IMR-90 (cell line): ENCODE data around the gene HBEGF. TPM values are rescaled to one million over a fixed set of nuclear protein-coding genes. Genes with fewer than 3 reads are reported as not detected.

ENCODE experiments used
- ATAC-seq: fragments of 200-7000 bp; cut with Tn5 transposase; 2 replicates; pipeline ENCODE4 v1.9.1; 2020; ENCODE audit warnings: low read depth, mild to moderate bottlenecking, moderate library complexity
- BruUV-seq: library from RNA; stranded (reverse); fragments of 400-500 nt; replicated peaks from 2 replicates; lab custom pipeline; 2021; lab: Mats Ljungman, UMichigan
- CTCF ChIA-PET: fragments of 300-600 bp; formaldehyde crosslinking; extraction: SDS; loops from one replicate; lab custom pipeline; 2021; ENCODE audit warnings: antibody characterized with exemption; lab: Yijun Ruan, JAX
- POLR2A ChIA-PET: fragments of 300-600 bp; sonication (Branson Sonifier 250); formaldehyde crosslinking; loops from one replicate; lab custom pipeline; 2022; ENCODE audit warnings: antibody characterized with exemption; ENCODE audit not compliant: unreplicated experiment; lab: Charles Lee
- DNase-seq: peaks from one replicate; pipeline ENCODE4 v3.0.0; 2013
- H2AFZ ChIP-seq: replicated peaks from 2 replicates; pipeline ENCODE3; 2013; ENCODE audit warnings: low read length, mild to moderate bottlenecking; ENCODE audit not compliant: poor library complexity
- H2AK5ac ChIP-seq: 2 replicates; pipeline ENCODE4 v1.6.1; 2013; ENCODE audit warnings: low read depth, low read length, inconsistent platforms
- H2AK9ac ChIP-seq: replicated peaks from 2 replicates; pipeline ENCODE3; 2013; ENCODE audit warnings: mild to moderate bottlenecking, low read depth, low read length, moderate library complexity; ENCODE audit not compliant: poor library complexity
- H2BK120ac ChIP-seq: 2 replicates; pipeline ENCODE4 v1.6.1; 2013; ENCODE audit warnings: low read depth, low read length, inconsistent platforms
- H2BK15ac ChIP-seq: 3 replicates; pipeline ENCODE4 v1.6.1; 2013; ENCODE audit warnings: low read depth, low read length, inconsistent platforms
- H2BK20ac ChIP-seq: 2 replicates; pipeline ENCODE4 v1.6.1; 2013; ENCODE audit warnings: low read depth, mild to moderate bottlenecking, inconsistent platforms, low read length, moderate library complexity
- H2BK5ac ChIP-seq: 2 replicates; pipeline ENCODE4 v1.6.1; 2013; ENCODE audit warnings: mild to moderate bottlenecking, low read depth, low read length, inconsistent platforms; ENCODE audit not compliant: poor library complexity, severe bottlenecking
- H3K14ac ChIP-seq: replicated peaks from 2 replicates; pipeline ENCODE4 v1.6.1; 2013; ENCODE audit warnings: low read depth, low read length, inconsistent platforms
- H3K18ac ChIP-seq: 2 replicates; pipeline ENCODE4 v1.6.1; 2013; ENCODE audit warnings: low read depth, low read length, control low read depth
- H3K23ac ChIP-seq: 2 replicates; pipeline ENCODE4 v1.6.1; 2013; ENCODE audit warnings: low read depth, low read length, inconsistent platforms
- H3K27ac ChIP-seq: 2 replicates; pipeline ENCODE4 v1.5.1; 2013; ENCODE audit warnings: mild to moderate bottlenecking, control low read depth, low read length; ENCODE audit not compliant: insufficient read depth
- H3K27me3 ChIP-seq: 2 replicates; pipeline ENCODE4 v1.6.1; 2013; ENCODE audit warnings: low read length; ENCODE audit not compliant: control insufficient read depth, insufficient read depth
- H3K36me3 ChIP-seq: 2 replicates; pipeline ENCODE4 v1.6.1; 2013; ENCODE audit warnings: low read length, mixed read lengths; ENCODE audit not compliant: control insufficient read depth, insufficient read depth
- H3K4ac ChIP-seq: 2 replicates; pipeline ENCODE4 v1.6.1; 2013; ENCODE audit warnings: low read depth, low read length, inconsistent platforms
- H3K4me1 ChIP-seq: 2 replicates; pipeline ENCODE4 v1.6.1; 2013; ENCODE audit warnings: low read length, mixed read lengths; ENCODE audit not compliant: control insufficient read depth, insufficient read depth
- H3K4me2 ChIP-seq: 2 replicates; pipeline ENCODE4 v1.6.1; 2013; ENCODE audit warnings: low read depth, mild to moderate bottlenecking, control low read depth, low read length, moderate library complexity
- H3K4me3 ChIP-seq: 2 replicates; pipeline ENCODE4 v1.5.1; 2013; ENCODE audit warnings: low read depth, mild to moderate bottlenecking, control low read depth, low read length, moderate library complexity; ENCODE audit not compliant: insufficient read depth
- H3K56ac ChIP-seq: 2 replicates; pipeline ENCODE4 v1.6.1; 2013; ENCODE audit warnings: low read length, inconsistent platforms; ENCODE audit not compliant: insufficient read depth; ENCODE audit errors: extremely low read depth
- H3K79me1 ChIP-seq, 2 experiments: 2 replicates each; pipeline ENCODE4 v1.6.1; 2013; ENCODE audit warnings: low read length in 2 of 2, inconsistent platforms in 1 of 2, low read depth in 1 of 2
- H3K9ac ChIP-seq: 2 replicates; pipeline ENCODE4 v1.6.1; 2013; ENCODE audit warnings: low read depth, low read length, control low read depth
- H3K9me1 ChIP-seq: 2 replicates; pipeline ENCODE4 v1.6.1; 2013; ENCODE audit warnings: low read length, inconsistent platforms; ENCODE audit not compliant: insufficient read depth
- H3K9me3 ChIP-seq: 2 replicates; pipeline ENCODE4 v1.6.1; 2013; ENCODE audit warnings: low read length; ENCODE audit not compliant: control insufficient read depth, insufficient read depth
- H4K20me1 ChIP-seq: 2 replicates; pipeline ENCODE4 v1.6.1; 2013; ENCODE audit warnings: low read length, inconsistent platforms; ENCODE audit not compliant: insufficient read depth
- H4K5ac ChIP-seq: 2 replicates; pipeline ENCODE4 v1.6.1; 2013; ENCODE audit warnings: mild to moderate bottlenecking, low read depth, low read length, control low read depth
- H4K8ac ChIP-seq, 2 experiments: 2 replicates each; pipeline ENCODE4 v1.6.1; 2013; ENCODE audit warnings: low read depth in 2 of 2, low read length in 2 of 2, control low read depth in 1 of 2, inconsistent platforms in 1 of 2
- H4K91ac ChIP-seq: 2 replicates; pipeline ENCODE4 v1.6.1; 2013; ENCODE audit warnings: low read depth, low read length, inconsistent platforms; ENCODE audit not compliant: insufficient read depth
- CEBPB ChIP-seq: IDR thresholded peaks from 2 replicates; pipeline ENCODE4 v1.6.1; 2012; ENCODE audit warnings: low read depth, low read length, improper control_type of control experiment
- RAD21 ChIP-seq: IDR thresholded peaks from 2 replicates; pipeline ENCODE4 v1.6.1; 2012; ENCODE audit warnings: low read length, improper control_type of control experiment
- WGBS, 2 experiments: methylation state at CpG; one replicate each; pipeline versions ENCODE4 v1.1.5 to v1.1.7; 2013; ENCODE audit warnings: missing lambda C conversion rate in 2 of 2; ENCODE audit not compliant: insufficient read length in 1 of 2; ENCODE audit errors: extremely low coverage in 2 of 2; 5-methylcytosine and 5-hydroxymethylcytosine counted together
- dilution Hi-C: fragments of 300-500 bp; cut with HindIII; formaldehyde crosslinking; loops from one replicate; pipeline ENCODE4 v1.14.3; 2018; ENCODE audit warnings: low sequenced_read_pairs; ENCODE audit not compliant: unreplicated experiment
- in situ Hi-C: fragments of 300-500 bp; cut with MboI; formaldehyde crosslinking; loops from 3 replicates; pipeline ENCODE4 v1.14.3; 2019; ENCODE audit warnings: low sequenced_read_pairs, inconsistent platforms, mixed read lengths
- intact Hi-C: fragments of 100-400 bp; cut with micrococcal nuclease; formaldehyde crosslinking; loops from 2 replicates; pipeline ENCODE4 v1.10.0; 2022
- polyA plus RNA-seq, 3 experiments: library from polyadenylated mRNA; depleted of rRNA; stranded (reverse); fragments of >200 nt; gene quantifications; 2 replicates each; pipeline ENCODE4 v1.2.3, GENCODE V29; 2012; ENCODE audit warnings: low replicate concordance in 1 of 3
- total RNA-seq: library from RNA; depleted of rRNA; stranded (reverse); fragments of >200 nt; gene quantifications from 2 replicates; pipeline ENCODE4 v1.2.3, GENCODE V29; 2012
- TF ChIP-seq, protein P1 (sequence below): conservative IDR thresholded peaks from 2 replicates; pipeline ENCODE4 v1.5.1; 2012; ENCODE audit warnings: mild to moderate bottlenecking, low read depth, low read length, improper control_type of control experiment

Gene HBEGF
- total and polyA plus RNA-seq, 2 of the 4 experiments (the other 2 are of a cell fraction): 18.8 to 36.1 TPM

DNA sequence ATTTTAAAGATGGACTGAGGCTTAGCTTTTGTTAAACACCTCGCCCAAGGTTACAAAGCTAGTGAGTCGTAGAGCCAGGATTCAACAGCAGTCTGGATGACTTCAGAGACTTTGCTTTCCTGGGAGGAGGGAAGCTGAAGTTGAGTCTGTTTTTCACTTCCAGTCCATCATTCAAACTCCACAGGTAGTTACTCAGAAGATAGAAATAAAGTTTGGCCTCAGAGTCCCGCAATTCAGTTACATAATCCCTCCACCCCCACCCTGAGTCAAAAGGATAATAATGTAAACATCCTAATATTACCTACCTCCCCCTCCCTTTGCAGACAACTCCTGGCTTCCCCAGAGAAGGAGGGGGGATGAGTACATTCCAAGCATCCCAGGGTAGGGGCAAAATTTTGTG, 8.1 kb downstream of the HBEGF start:
- Histone ChIP-seq H3K56ac (no peak overlapping the region), H2BK5ac (no peak overlapping the region), H3K9me3 (no peaks in the 10 kb centered on the region), H3K9ac (no peak overlapping the region), H3K23ac (peak overlapping the region; percentile 38; the same call in 1 of the 2 replicates), H3K18ac (no peak overlapping the region), H4K5ac (no peak overlapping the region), H4K91ac (no peak overlapping the region), H2BK120ac (no peak overlapping the region), H2AK9ac (no peak overlapping the region), H2AK5ac (no peak overlapping the region), H3K14ac (0 out of 2 replicates have a peak overlapping the region, but pooled peaks have one; percentile 62), H4K8ac (no peak overlapping the region), H3K4me2 (no peak overlapping the region), H2AFZ (no peak overlapping the region), H3K4me1 (peaks cover 6% of the 10 kb centered on the region), H3K27me3 (no peaks in the 10 kb centered on the region), H3K27ac (no peak overlapping the region), H3K4me3 (no peak overlapping the region), H3K9me1 (peaks cover 21% of the 10 kb centered on the region), H2BK15ac (no peak overlapping the region), H3K79me1 (peaks cover 25 to 61% of the 10 kb centered on the region in 2 experiments), H3K4ac (no peak overlapping the region), H2BK20ac (no peak overlapping the region), H3K36me3 (peaks cover 18% of the 10 kb centered on the region), H4K20me1 (no peaks in the 10 kb centered on the region; the same call in none of the 2 replicates)
- peak; percentile 45; the same call in 1 of the 2 replicates for ATAC-seq
- WGBS, 2 experiments: no CpG with 5 or more reads among the region's 3 CpGs
- no TSS peak for BruUV-seq
- CTCF ChIA-PET: interaction anchor here (2.4 to 2.8 kb wide), 2 partner anchors 8 to 94 kb away, joined by 10 to 14 read pairs; partner anchors contain the start of gene HBEGF
- peak; percentile 68 for DNase-seq
- POLR2A ChIA-PET: interaction anchor here (0.5 kb wide), 1 partner anchor 16 kb away, joined by 9 read pairs; no protein-coding TSS in a partner anchor
- in situ Hi-C loops (no loop called here), dilution Hi-C loops (no loop called here), intact Hi-C loops (no loop called here)
- TF ChIP-seq, protein P1, sequence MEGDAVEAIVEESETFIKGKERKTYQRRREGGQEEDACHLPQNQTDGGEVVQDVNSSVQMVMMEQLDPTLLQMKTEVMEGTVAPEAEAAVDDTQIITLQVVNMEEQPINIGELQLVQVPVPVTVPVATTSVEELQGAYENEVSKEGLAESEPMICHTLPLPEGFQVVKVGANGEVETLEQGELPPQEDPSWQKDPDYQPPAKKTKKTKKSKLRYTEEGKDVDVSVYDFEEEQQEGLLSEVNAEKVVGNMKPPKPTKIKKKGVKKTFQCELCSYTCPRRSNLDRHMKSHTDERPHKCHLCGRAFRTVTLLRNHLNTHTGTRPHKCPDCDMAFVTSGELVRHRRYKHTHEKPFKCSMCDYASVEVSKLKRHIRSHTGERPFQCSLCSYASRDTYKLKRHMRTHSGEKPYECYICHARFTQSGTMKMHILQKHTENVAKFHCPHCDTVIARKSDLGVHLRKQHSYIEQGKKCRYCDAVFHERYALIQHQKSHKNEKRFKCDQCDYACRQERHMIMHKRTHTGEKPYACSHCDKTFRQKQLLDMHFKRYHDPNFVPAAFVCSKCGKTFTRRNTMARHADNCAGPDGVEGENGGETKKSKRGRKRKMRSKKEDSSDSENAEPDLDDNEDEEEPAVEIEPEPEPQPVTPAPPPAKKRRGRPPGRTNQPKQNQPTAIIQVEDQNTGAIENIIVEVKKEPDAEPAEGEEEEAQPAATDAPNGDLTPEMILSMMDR: no peak
- TF ChIP-seq CEBPB (peak; percentile 41; the same call in 1 of the 2 replicates), RAD21 (peak; percentile 4; the same call in 1 of the 2 replicates)
